ENCODE results near the gene FXYD3.

The FXYD3 gene

GRCh38 chr19:35120492-35120891 lies 4.9 kb downstream of the FXYD3 start:
- H3K4me3 ChIP-seq (ENCODE audit: low read depth, low read length), result no peak overlapping the region
- TF ChIP-seq CTCF (IDR thresholded peaks at IDR 0.05; ENCODE audit: low read depth, low read length), result no peak
- no peaks in the 10 kb centered on the region for H3K27me3 ChIP-seq (ENCODE audit: insufficient read depth, low read depth, severe bottlenecking)
- DNase-seq, result peak; percentile 91
- peak overlapping the region; percentile 98 for H3K27ac ChIP-seq
- peaks cover 12% of the 10 kb centered on the region for H3K36me3 ChIP-seq
- no peaks in the 10 kb centered on the region for H3K9me3 ChIP-seq (ENCODE audit: severe bottlenecking)

GRCh38 chr19:35120898-35121297 lies 5.3 kb downstream of the FXYD3 start:
- DNase-seq, result no peak
- H3K27ac ChIP-seq, result peak overlapping the region; percentile 98

GRCh38 chr19:35122687-35123551 lies 7.3 kb downstream of the FXYD3 start:
- Histone ChIP-seq H3K9me3 (ENCODE audit: severe bottlenecking) (no peaks in the 10 kb centered on the region), H3K4me3 (ENCODE audit: low read depth, low read length) (no peak overlapping the region), H3K27ac (peak overlapping the region; percentile 98), H3K27me3 (ENCODE audit: insufficient read depth, low read depth, severe bottlenecking) (no peaks in the 10 kb centered on the region), H3K36me3 (peaks cover 12% of the 10 kb centered on the region)
- no peak for TF ChIP-seq CTCF (IDR thresholded peaks at IDR 0.05; ENCODE audit: low read depth, low read length)
- peak; percentile 76 for DNase-seq

More at GRCh38 chr19:35120898-35121297, 5.3 kb downstream of the FXYD3 start:
- Histone ChIP-seq H3K4me3 (ENCODE audit: low read depth, low read length) (no peak overlapping the region), H3K27me3 (ENCODE audit: insufficient read depth, low read depth, severe bottlenecking) (no peaks in the 10 kb centered on the region), H3K9me3 (ENCODE audit: severe bottlenecking) (no peaks in the 10 kb centered on the region), H3K36me3 (peaks cover 12% of the 10 kb centered on the region)
- no peak for TF ChIP-seq CTCF (IDR thresholded peaks at IDR 0.05; ENCODE audit: low read depth, low read length)

DNA sequence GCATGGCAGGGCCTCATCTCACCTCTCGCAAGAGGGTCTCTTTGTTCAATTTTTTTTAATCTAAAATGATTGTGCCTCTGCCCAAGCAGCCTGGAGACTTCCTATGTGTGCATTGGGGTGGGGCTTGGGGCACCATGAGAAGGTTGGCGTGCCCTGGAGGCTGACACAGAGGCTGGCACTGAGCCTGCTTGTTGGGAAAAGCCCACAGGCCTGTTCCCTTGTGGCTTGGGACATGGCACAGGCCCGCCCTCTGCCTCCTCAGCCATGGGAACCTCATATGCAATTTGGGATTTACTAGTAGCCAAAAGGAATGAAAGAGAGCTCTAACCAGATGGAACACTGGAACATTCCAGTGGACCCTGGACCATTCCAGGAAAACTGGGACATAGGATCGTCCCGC lies 8.0 kb downstream of the FXYD3 start:
- H3K4me3 ChIP-seq (ENCODE audit: low read depth, low read length), result no peak overlapping the region
- no peaks in the 10 kb centered on the region for H3K27me3 ChIP-seq (ENCODE audit: insufficient read depth, low read depth, severe bottlenecking)
- no peak for DNase-seq
- H3K9me3 ChIP-seq (ENCODE audit: severe bottlenecking), result no peaks in the 10 kb centered on the region
- peak overlapping the region; percentile 98 for H3K27ac ChIP-seq
- H3K36me3 ChIP-seq, result peaks cover 12% of the 10 kb centered on the region
- no peak for TF ChIP-seq CTCF (IDR thresholded peaks at IDR 0.05; ENCODE audit: low read depth, low read length)

GRCh38 chr19:35124098-35125060 lies 8.8 kb downstream of the FXYD3 start:
- no peak for TF ChIP-seq CTCF (IDR thresholded peaks at IDR 0.05; ENCODE audit: low read depth, low read length)
- H3K9me3 ChIP-seq (ENCODE audit: severe bottlenecking), result no peaks in the 10 kb centered on the region
- H3K27me3 ChIP-seq (ENCODE audit: insufficient read depth, low read depth, severe bottlenecking), result no peaks in the 10 kb centered on the region
- H3K27ac ChIP-seq, result peak overlapping the region; percentile 1; the same call in 1 of the 2 replicates
- DNase-seq, result no peak
- no peak overlapping the region for H3K4me3 ChIP-seq (ENCODE audit: low read depth, low read length)
- peaks cover 12% of the 10 kb centered on the region for H3K36me3 ChIP-seq
